Coronary artery (tissue), 2 donors: ENCODE results near the gene BABAM2.

Source experiments
- DNase-seq: peaks from one replicate; pipeline ENCODE4 v3.0.0-alpha.2; 2017; ENCODE audit warnings: low spot score
- H3K27ac ChIP-seq, 2 donors: fragments of 200-600 bp; sonication (generic); one replicate each; pipeline ENCODE4 v1.5.1; 2016 to 2019
- H3K4me3 ChIP-seq: fragments of 200-600 bp; sonication (generic); 2 replicates; pipeline ENCODE4 v1.5.1; 2016; ENCODE audit warnings: mild to moderate bottlenecking, moderate library complexity
- CTCF ChIP-seq: fragments of 200-600 bp; sonication (generic); IDR thresholded peaks from one replicate; pipeline ENCODE4 v1.5.1; 2019; ENCODE audit warnings: antibody characterized with exemption

Gene BABAM2

DNA sequence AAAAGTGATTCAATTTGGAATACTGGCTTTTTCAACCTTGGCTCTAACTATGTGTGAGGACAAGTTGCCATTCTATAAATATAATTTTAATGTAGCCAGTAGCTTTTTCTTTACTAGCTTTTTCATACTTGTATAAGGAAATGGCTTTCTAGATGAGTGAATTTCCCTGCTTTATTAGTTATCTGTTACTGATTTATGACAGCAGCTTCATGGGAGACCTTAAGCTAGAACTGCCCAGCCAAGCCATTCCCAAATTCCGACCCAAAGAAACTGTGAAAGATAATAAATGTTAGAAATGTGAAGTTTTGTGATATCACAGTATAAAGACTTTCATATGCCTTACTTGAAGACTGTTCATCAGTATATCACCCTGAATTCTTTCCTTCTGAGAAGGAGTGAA lies 32.3 kb downstream of the BABAM2 start:
- Histone ChIP-seq H3K4me3 (no peak overlapping the region), H3K27ac (no peak overlapping the region)
- DNase-seq, result no peak
- TF ChIP-seq CTCF, result no peak

DNA sequence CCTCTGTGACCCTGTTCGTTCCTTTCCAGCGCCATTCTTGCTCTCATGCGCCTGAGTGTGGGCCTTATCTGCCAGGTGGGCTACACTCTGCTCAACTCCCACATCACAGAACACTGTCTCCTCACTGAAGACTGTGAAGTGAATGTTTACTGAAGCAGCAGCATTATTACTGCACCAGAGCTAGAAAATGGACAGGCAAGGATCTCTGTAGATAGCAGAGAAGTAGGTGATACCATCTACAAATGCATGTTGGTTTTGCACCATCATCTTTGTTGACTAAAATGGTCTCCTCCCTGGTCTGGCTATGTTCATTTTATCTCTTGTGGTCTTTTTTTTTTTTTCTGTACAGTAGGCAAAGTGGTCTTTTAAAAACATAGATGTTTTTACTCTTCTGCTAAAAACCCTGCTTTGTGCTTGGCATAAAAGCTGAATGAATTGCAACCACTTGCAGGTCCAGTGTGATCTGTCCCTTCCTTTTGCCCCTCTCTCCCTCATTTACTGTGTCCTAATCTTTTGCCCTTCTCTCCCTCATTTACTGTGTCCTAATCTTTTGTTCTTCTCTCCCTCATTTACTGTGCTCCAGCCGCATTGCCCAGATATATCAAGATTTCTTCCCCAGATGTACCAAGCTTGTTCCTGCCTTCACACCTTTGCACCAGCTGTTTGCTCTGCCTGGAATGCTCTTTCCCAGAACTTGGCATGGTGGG lies 35.4 kb downstream of the BABAM2 start:
- H3K4me3 ChIP-seq, result no peak overlapping the region
- no peak for DNase-seq
- H3K27ac ChIP-seq, result no peak overlapping the region
- TF ChIP-seq CTCF, result no peak

GRCh38 chr2:27929916-27930486 lies 39.5 kb downstream of the BABAM2 start:
- no peak for TF ChIP-seq CTCF
- Histone ChIP-seq H3K4me3 (no peak overlapping the region), H3K27ac (no peak overlapping the region)
- no peak for DNase-seq

DNA sequence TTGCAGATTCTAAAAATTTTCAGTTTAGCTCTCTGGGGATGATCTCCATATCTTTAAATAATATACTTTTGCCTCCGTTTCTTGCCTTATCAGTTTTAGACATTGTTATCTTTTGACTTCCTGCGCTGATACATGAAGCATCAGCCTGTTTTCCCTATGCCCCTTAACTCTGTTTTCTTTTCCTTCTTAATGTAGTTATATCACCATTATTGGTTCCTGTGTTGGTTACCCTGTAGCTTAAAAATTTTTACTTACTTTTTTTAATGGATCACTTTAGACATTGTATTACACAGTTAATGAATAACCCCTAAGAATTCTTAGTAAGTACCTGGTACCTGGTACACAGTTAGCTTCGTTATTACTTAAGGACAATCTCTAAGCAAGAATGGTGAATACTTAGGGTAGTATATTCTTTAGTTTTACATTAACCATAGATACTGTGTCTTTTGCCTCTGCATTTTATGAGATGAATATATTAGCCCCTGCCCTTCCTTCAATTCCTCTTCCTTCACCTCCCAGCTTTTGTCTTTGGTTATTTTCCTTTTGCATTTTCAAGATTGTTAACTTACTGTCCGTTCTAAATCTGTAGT lies 40.9 kb downstream of the BABAM2 start:
- TF ChIP-seq CTCF, result no peak
- Histone ChIP-seq H3K27ac (no peak overlapping the region), H3K4me3 (no peak overlapping the region)
- no peak for DNase-seq

- no peak for TF ChIP-seq CTCF
These were observed 41.9 kb downstream of the BABAM2 start for GRCh38 chr2:27932396-27932795.

GRCh38 chr2:27935026-27935425 lies 44.5 kb downstream of the BABAM2 start:
- H3K27ac ChIP-seq, result no peak overlapping the region
- DNase-seq, result no peak
- no peak overlapping the region for H3K4me3 ChIP-seq
- no peak for TF ChIP-seq CTCF

More at GRCh38 chr2:27932396-27932795, 41.9 kb downstream of the BABAM2 start:
- DNase-seq, result no peak
- H3K4me3 ChIP-seq, result no peak overlapping the region
- H3K27ac ChIP-seq, result no peak overlapping the region

- no peak for TF ChIP-seq CTCF
- Histone ChIP-seq H3K4me3 (no peak overlapping the region), H3K27ac (no peak overlapping the region)
- DNase-seq, result no peak
These were observed 49.7 kb downstream of the BABAM2 start for GRCh38 chr2:27940090-27940671.
